Smooth muscle cell of the brain vasculature (primary cell): ENCODE data around the gene LSS.

ENCODE experiments used
- DNase-seq: peaks from one replicate; pipeline ENCODE4 v3.0.0-alpha.2; 2012; ENCODE audit warnings: low read depth, low spot score

LSS gene

GRCh38 chr21:46138383-46138970 lies 90.1 kb downstream of the LSS start:
- no peak for DNase-seq
